ENCODE measurements around the gene WDR45B. TPM values are rescaled to one million over a fixed set of nuclear protein-coding genes. Genes with fewer than 3 reads are reported as not detected.

The WDR45B gene
- total RNA-seq, 2 donors from 2014 or later, result 50.0 to 55.7 TPM

- Histone ChIP-seq H3K27me3 (replicated peaks; ENCODE audit: insufficient read depth) (no peaks in the 10 kb centered on the region), H3K4me1 (ENCODE audit: control insufficient read depth in 1 of 2, low read depth in 2 of 2) (peaks cover 0 to 4% of the 10 kb centered on the region in 2 donors), H3K27ac (no peak overlapping the region), H3K4me3 (no peak overlapping the region), H3K36me3 (peaks cover 4% of the 10 kb centered on the region), H3K9me3 (no peaks in the 10 kb centered on the region)
- ATAC-seq (ENCODE audit: insufficient number of reproducible peaks, low FRiP score, low read depth), result no peak
- TF ChIP-seq, protein P1, sequence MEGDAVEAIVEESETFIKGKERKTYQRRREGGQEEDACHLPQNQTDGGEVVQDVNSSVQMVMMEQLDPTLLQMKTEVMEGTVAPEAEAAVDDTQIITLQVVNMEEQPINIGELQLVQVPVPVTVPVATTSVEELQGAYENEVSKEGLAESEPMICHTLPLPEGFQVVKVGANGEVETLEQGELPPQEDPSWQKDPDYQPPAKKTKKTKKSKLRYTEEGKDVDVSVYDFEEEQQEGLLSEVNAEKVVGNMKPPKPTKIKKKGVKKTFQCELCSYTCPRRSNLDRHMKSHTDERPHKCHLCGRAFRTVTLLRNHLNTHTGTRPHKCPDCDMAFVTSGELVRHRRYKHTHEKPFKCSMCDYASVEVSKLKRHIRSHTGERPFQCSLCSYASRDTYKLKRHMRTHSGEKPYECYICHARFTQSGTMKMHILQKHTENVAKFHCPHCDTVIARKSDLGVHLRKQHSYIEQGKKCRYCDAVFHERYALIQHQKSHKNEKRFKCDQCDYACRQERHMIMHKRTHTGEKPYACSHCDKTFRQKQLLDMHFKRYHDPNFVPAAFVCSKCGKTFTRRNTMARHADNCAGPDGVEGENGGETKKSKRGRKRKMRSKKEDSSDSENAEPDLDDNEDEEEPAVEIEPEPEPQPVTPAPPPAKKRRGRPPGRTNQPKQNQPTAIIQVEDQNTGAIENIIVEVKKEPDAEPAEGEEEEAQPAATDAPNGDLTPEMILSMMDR (IDR thresholded peaks at IDR 0.05), result no peak
- no peak for DNase-seq (ENCODE audit: low spot score)
These were observed 16.5 kb upstream of the WDR45B start for GRCh38 chr17:82664701-82665182.

GRCh38 chr17:82664276-82664575, 16.0 kb upstream of the WDR45B start:
- Histone ChIP-seq H3K27me3 (replicated peaks; ENCODE audit: insufficient read depth) (no peaks in the 10 kb centered on the region), H3K4me1 (ENCODE audit: control insufficient read depth in 1 of 2, low read depth in 2 of 2) (no peaks in the 10 kb centered on the region), H3K4me3 (no peak overlapping the region), H3K27ac (no peak overlapping the region), H3K36me3 (peaks cover 4% of the 10 kb centered on the region), H3K9me3 (no peaks in the 10 kb centered on the region)
- ATAC-seq (ENCODE audit: insufficient number of reproducible peaks, low FRiP score, low read depth) (no peak), DNase-seq (ENCODE audit: low spot score) (no peak)
- TF ChIP-seq, protein P1 (IDR thresholded peaks at IDR 0.05), result no peak

- no peak overlapping the region for H3K4me3 ChIP-seq
- DNase-seq (ENCODE audit: low spot score) (no peak), ATAC-seq (ENCODE audit: insufficient number of reproducible peaks, low FRiP score, low read depth) (no peak)
- no peaks in the 10 kb centered on the region for H3K4me1 ChIP-seq (ENCODE audit: control insufficient read depth in 1 of 2, low read depth in 2 of 2)
- TF ChIP-seq, protein P1 (IDR thresholded peaks at IDR 0.05), result no peak
- H3K9me3 ChIP-seq, result no peaks in the 10 kb centered on the region
- no peak overlapping the region for H3K27ac ChIP-seq
- H3K27me3 ChIP-seq (replicated peaks; ENCODE audit: insufficient read depth), result no peaks in the 10 kb centered on the region
- peaks cover 6% of the 10 kb centered on the region for H3K36me3 ChIP-seq
These were observed 15.4 kb upstream of the WDR45B start for GRCh38 chr17:82663381-82664275.

- ATAC-seq (ENCODE audit: insufficient number of reproducible peaks, low FRiP score, low read depth) (no peak), DNase-seq (ENCODE audit: low spot score) (no peak)
- Histone ChIP-seq H3K27me3 (replicated peaks; ENCODE audit: insufficient read depth) (no peaks in the 10 kb centered on the region), H3K36me3 (peaks cover 6% of the 10 kb centered on the region), H3K27ac (no peak overlapping the region), H3K9me3 (no peaks in the 10 kb centered on the region), H3K4me1 (ENCODE audit: control insufficient read depth in 1 of 2, low read depth in 2 of 2) (no peaks in the 10 kb centered on the region), H3K4me3 (no peak overlapping the region)
- TF ChIP-seq, protein P1 (IDR thresholded peaks at IDR 0.05), result no peak
These were observed 14.5 kb upstream of the WDR45B start for GRCh38 chr17:82662711-82663261.
